Tibial artery (tissue), 4 donors: ENCODE data around the gene SNRNP48.

ENCODE experiments used
- DNase-seq, 2 donors: peaks; one replicate each; pipeline ENCODE4 v3.0.0-alpha.2; 2019
- H3K27ac ChIP-seq, 2 donors: fragments of 200-600 bp; sonication (generic) in 1 of 2; 1 replicate in 1 of 2; 2 replicates in 1 of 2; pipeline ENCODE4 v1.5.1; 2018 to 2019; ENCODE audit warnings: mild to moderate bottlenecking in 1 of 2
- H3K27me3 ChIP-seq, 2 donors: fragments of 200-600 bp; sonication (generic) in 1 of 2; one replicate each; pipeline versions ENCODE4 v1.5.1 to v1.6.0; 2016 to 2019
- H3K36me3 ChIP-seq, 3 donors: fragments of 200-600 bp; sonication (generic) in 2 of 3; one replicate each; pipeline ENCODE4 v1.5.1; 2016 to 2019; ENCODE audit warnings: mild to moderate bottlenecking in 2 of 3
- H3K4me1 ChIP-seq, 4 donors: fragments of 200-600 bp; sonication (generic) in 2 of 4; 1 replicate in 3 of 4; 2 replicates in 1 of 4; pipeline ENCODE4 v1.5.1; 2016 to 2019
- H3K4me3 ChIP-seq, 2 donors: fragments of 200-600 bp; sonication (generic) in 1 of 2; 1 replicate in 1 of 2; 2 replicates in 1 of 2; pipeline ENCODE4 v1.5.1; 2018 to 2019; ENCODE audit warnings: mild to moderate bottlenecking in 2 of 2
- H3K9me3 ChIP-seq, 3 donors: fragments of 200-600 bp; sonication (generic) in 1 of 3; one replicate each; pipeline ENCODE4 v1.5.1; 2016 to 2019
- CTCF ChIP-seq, 2 experiments: fragments of 200-600 bp in 1 of 2; fragments of 450-650 bp in 1 of 2; IDR thresholded peaks; one replicate each; pipeline ENCODE4 v1.5.1; 2017 to 2019; ENCODE audit warnings: antibody characterized with exemption in 2 of 2, mild to moderate bottlenecking in 1 of 2, moderate library complexity in 1 of 2
- intact Hi-C: fragments of 100-400 bp; cut with DNase I; formaldehyde crosslinking; loops from one replicate; pipeline ENCODE4 v1.15.0; 2023; ENCODE audit warnings: low total_unique reads

Gene SNRNP48

GRCh38 chr6:7542874-7543624 is 46.9 kb upstream of the SNRNP48 start:
- Histone ChIP-seq H3K36me3 (no peaks in the 10 kb centered on the region), H3K4me3 (peak overlapping the region; percentile 47 to 53), H3K27me3 (peaks cover 0 to 55% of the 10 kb centered on the region in 2 donors), H3K9me3 (no peaks in the 10 kb centered on the region), H3K27ac (no peak overlapping the region), H3K4me1 (peaks cover 0 to 27% (median 24%) of the 10 kb centered on the region in 4 donors)
- no peak for TF ChIP-seq CTCF (IDR thresholded peaks at IDR 0.05)
- intact Hi-C loops = no loop called here
- no peak for DNase-seq

DNA sequence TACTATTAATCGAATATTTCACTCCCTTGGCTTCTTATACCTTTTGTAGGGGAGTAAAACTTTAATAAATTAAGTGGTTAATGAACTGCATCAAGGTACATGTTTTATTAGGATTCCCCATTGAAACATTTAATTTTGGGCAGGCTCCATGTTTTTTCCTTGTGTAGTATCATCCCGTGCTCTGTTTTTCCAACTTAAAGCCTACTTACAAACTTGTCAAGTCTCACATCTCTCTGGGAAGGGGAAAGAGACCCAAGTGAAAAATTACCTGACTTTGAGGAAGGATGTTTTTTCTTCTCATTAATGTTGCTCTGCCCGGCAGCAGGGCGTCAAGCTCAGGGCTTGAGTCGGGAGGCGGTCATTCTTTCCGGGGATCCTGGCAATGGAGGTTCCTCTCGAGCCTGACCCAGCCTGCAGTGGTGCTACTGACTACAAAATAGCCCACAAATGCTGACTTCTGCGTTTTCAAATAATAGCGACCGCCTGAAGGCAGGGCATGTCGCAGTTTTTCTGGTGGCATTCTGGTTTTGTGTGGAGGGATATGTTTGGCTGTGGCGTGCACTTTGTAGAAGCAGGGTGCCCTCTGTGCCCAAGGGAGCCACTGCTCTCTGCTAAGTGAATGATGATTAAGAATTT is 46.1 kb upstream of the SNRNP48 start:
- DNase-seq = no peak
- Histone ChIP-seq H3K27ac (no peak overlapping the region), H3K4me3 (no peak overlapping the region)

GRCh38 chr6:7544597-7544996 is 45.4 kb upstream of the SNRNP48 start:
- peaks cover 0 to 44% of the 10 kb centered on the region in 2 donors for H3K27me3 ChIP-seq
- DNase-seq = no peak
- no peak overlapping the region for H3K27ac ChIP-seq
- H3K9me3 ChIP-seq = no peaks in the 10 kb centered on the region
- no peak overlapping the region for H3K4me3 ChIP-seq
- intact Hi-C loops = no loop called here
- no peak for TF ChIP-seq CTCF (IDR thresholded peaks at IDR 0.05)
- H3K36me3 ChIP-seq = no peaks in the 10 kb centered on the region
- peaks cover 0 to 27% (median 24%) of the 10 kb centered on the region in 4 donors for H3K4me1 ChIP-seq

More for the DNA sequence above, 46.1 kb upstream of the SNRNP48 start:
- no peak for TF ChIP-seq CTCF (IDR thresholded peaks at IDR 0.05)
- peaks cover 0 to 27% (median 24%) of the 10 kb centered on the region in 4 donors for H3K4me1 ChIP-seq
- no peaks in the 10 kb centered on the region for H3K36me3 ChIP-seq
- H3K27me3 ChIP-seq = peaks cover 0 to 51% of the 10 kb centered on the region in 2 donors
- H3K9me3 ChIP-seq = no peaks in the 10 kb centered on the region
- intact Hi-C loops = no loop called here

DNA sequence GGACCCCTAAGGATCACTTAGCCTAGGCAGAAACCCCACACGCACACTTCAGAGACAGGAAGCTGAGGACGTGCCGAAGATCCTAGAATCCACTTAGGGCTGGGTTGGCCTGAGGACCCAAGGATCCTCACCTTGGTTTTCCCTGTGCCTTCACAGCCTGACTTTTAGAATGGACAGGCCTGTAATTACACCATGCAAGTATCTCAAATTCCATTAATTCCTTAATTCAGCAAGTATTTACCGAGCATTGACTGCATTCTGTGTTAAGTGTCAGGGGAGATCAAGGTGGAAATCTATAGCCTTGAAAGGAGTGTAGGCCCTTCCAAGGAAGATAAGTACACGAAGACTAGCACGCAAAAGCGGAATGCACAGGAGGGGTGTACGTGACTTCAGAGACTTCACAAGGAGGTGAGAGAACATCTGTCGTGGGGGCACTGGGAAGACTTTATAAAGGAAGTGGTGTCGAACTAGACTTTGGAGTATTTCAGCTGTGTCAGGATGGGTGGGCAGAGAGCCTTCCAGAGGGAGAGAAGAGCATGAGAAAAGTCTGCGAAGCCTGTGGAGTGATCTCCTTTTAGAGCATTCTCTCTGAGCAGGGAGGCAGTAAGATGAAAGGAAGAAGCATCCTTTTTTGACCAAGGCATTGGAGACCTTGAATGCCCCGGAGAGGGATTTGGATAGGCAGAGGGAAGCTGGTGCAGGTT is 44.5 kb upstream of the SNRNP48 start:
- H3K27ac ChIP-seq = no peak overlapping the region
- intact Hi-C loops = no loop called here
- H3K4me1 ChIP-seq = peaks cover 0 to 27% (median 23%) of the 10 kb centered on the region in 4 donors
- no peaks in the 10 kb centered on the region for H3K36me3 ChIP-seq
- H3K4me3 ChIP-seq = no peak overlapping the region
- no peaks in the 10 kb centered on the region for H3K9me3 ChIP-seq
- no peak for TF ChIP-seq CTCF (IDR thresholded peaks at IDR 0.05)
- DNase-seq = no peak
- H3K27me3 ChIP-seq = peaks cover 0 to 35% of the 10 kb centered on the region in 2 donors

GRCh38 chr6:7546020-7546369 is 44.0 kb upstream of the SNRNP48 start:
- DNase-seq = no peak
- Histone ChIP-seq H3K27ac (no peak overlapping the region), H3K9me3 (no peaks in the 10 kb centered on the region), H3K36me3 (no peaks in the 10 kb centered on the region), H3K4me1 (peaks cover 0 to 21% (median 21%) of the 10 kb centered on the region in 4 donors), H3K4me3 (no peak overlapping the region), H3K27me3 (peaks cover 0 to 30% of the 10 kb centered on the region in 2 donors)
- intact Hi-C loops = no loop called here
- no peak for TF ChIP-seq CTCF (IDR thresholded peaks at IDR 0.05)
